Left cardiac atrium (tissue), 4 donors: ENCODE results near the gene IL2RA. TPM values are rescaled to one million over a fixed set of nuclear protein-coding genes. Genes with fewer than 3 reads are reported as not detected.
"Not testable (repeated sequence)": the region's sequence is repeated elsewhere in the genome, so short reads cannot be mapped to it uniquely, and the experiment has no call there.

ENCODE experiments used
- ATAC-seq, 2 donors: fragments of 200-7000 bp; cut with Tn5 transposase; one replicate each; pipeline ENCODE4 v1.9.1; 2020; ENCODE audit warnings: mild to moderate bottlenecking in 2 of 2, moderate library complexity in 2 of 2
- DNase-seq: peaks from one replicate; pipeline ENCODE4 v3.0.0-alpha.2; 2020
- intact Hi-C, 2 donors: fragments of 100-400 bp; cut with DNase I; formaldehyde crosslinking; loops; one replicate each; pipeline versions ENCODE4 v1.14.1 to v1.15.1; 2022 to 2023
- total RNA-seq, 2 donors: library from RNA; stranded (reverse); fragmentation: NEBNext Ultra II Directional; extraction: Animal tissue kit (Norgen Biotek cat#: 25700); gene quantifications; one replicate each; pipeline ENCODE4 v1.2.1, GENCODE V29; 2021
- donor health status: DM: no; HTN: yes; CAD: no.
- donor health status: DM: no; HTN: yes; CAD: no; lungs with severe emphysema.
- donor health status: DM: yes; HTN: yes; CAD: no.
- donor health status: Dilated cardiomyopathy.

IL2RA gene
- total RNA-seq, 2 donors from 2014 or later, result 2.7 to 6.3 TPM

- no peak for ATAC-seq
- no peak for DNase-seq
- intact Hi-C loops, result no loop called here
Observed at GRCh38 chr10:6046773-6047611, 15.2 kb downstream of the IL2RA start.

GRCh38 chr10:6045878-6046772, 16.0 kb downstream of the IL2RA start:
- ATAC-seq, result no peak

GRCh38 chr10:6045314-6045848, 16.8 kb downstream of the IL2RA start:
- ATAC-seq, result no peak
- DNase-seq, result no peak
- intact Hi-C loops, result no loop called here

More at GRCh38 chr10:6045878-6046772, 16.0 kb downstream of the IL2RA start:
- intact Hi-C loops, result no loop called here
- DNase-seq, result no peak

GRCh38 chr10:6044751-6045313, 17.3 kb downstream of the IL2RA start:
- DNase-seq (no peak), ATAC-seq (no peak)
- intact Hi-C loops, result no loop called here

GRCh38 chr10:6044060-6044459, 18.1 kb downstream of the IL2RA start:
- intact Hi-C loops, result no loop called here
- DNase-seq (no peak), ATAC-seq (no peak)

- ATAC-seq, intact Hi-C loops, DNase-seq: not testable (repeated sequence)
Observed at GRCh38 chr10:6043377-6043776, 18.8 kb downstream of the IL2RA start.

GRCh38 chr10:6040205-6040604, 22.0 kb downstream of the IL2RA start:
- no peak for ATAC-seq
- no peak for DNase-seq
- intact Hi-C loops, result no loop called here

- intact Hi-C loops, result no loop called here
- no peak for ATAC-seq
- no peak for DNase-seq
Observed at GRCh38 chr10:6039711-6040110, 22.5 kb downstream of the IL2RA start.

- intact Hi-C loops, result no loop called here
- ATAC-seq (no peak), DNase-seq (no peak)
Observed at GRCh38 chr10:6038071-6038631, 24.0 kb downstream of the IL2RA start.

- intact Hi-C loops, result no loop called here
Observed at GRCh38 chr10:6037422-6037821, 24.7 kb downstream of the IL2RA start.

GRCh38 chr10:6036861-6037321, 25.3 kb downstream of the IL2RA start:
- intact Hi-C loops, result no loop called here
- ATAC-seq (no peak), DNase-seq (no peak)

More at GRCh38 chr10:6037422-6037821, 24.7 kb downstream of the IL2RA start:
- ATAC-seq (no peak), DNase-seq (no peak)

- DNase-seq (no peak), ATAC-seq (no peak)
- intact Hi-C loops, result no loop called here
Observed at GRCh38 chr10:6035931-6036575, 26.1 kb downstream of the IL2RA start.

- ATAC-seq (no peak), DNase-seq (no peak)
- intact Hi-C loops, result no loop called here
Observed at GRCh38 chr10:6035101-6035834, 26.9 kb downstream of the IL2RA start.

- DNase-seq (no peak), ATAC-seq (peak in 1 of 2 donors; percentile 11)
- intact Hi-C loops, result no loop called here
Observed at GRCh38 chr10:6034371-6034770, 27.8 kb downstream of the IL2RA start.

GRCh38 chr10:6033954-6034353, 28.2 kb downstream of the IL2RA start:
- ATAC-seq, result peak in 1 of 2 donors; percentile 76
- DNase-seq, result no peak
- intact Hi-C loops, result no loop called here

- no peak for ATAC-seq
- intact Hi-C loops, result no loop called here
Observed at GRCh38 chr10:6030940-6031339, 31.2 kb downstream of the IL2RA start.

GRCh38 chr10:6030217-6030616, 31.9 kb downstream of the IL2RA start:
- no peak for DNase-seq
- intact Hi-C loops, result no loop called here
- ATAC-seq, result no peak

More at GRCh38 chr10:6030940-6031339, 31.2 kb downstream of the IL2RA start:
- no peak for DNase-seq

- intact Hi-C loops, result no loop called here
- DNase-seq (no peak), ATAC-seq (no peak)
Observed at GRCh38 chr10:6027929-6028328, 34.2 kb downstream of the IL2RA start.
